HEK293 (cell line): ENCODE data around the gene DIP2A.
A peak's percentile ranks its signal among the peaks of the same experiment; 100 is the strongest.

Experiments
- CTCF ChIA-PET: fragments of 350-600 bp; formaldehyde crosslinking; extraction: SDS; loops from one replicate; lab custom pipeline; 2021; ENCODE audit warnings: antibody characterized with exemption; lab: Yijun Ruan, JAX
- POLR2A ChIA-PET: fragments of 300-600 bp; formaldehyde crosslinking; extraction: SDS; loops from one replicate; lab custom pipeline; 2020; ENCODE audit warnings: antibody characterized with exemption, inconsistent platforms; lab: Yijun Ruan, JAX
- H3K27ac ChIP-seq: fragments of 200-500 bp; sonication (Bioruptor generic); 2 replicates; pipeline ENCODE4 v1.5.1; 2014; ENCODE audit warnings: low read depth, low read length, control low read depth, inconsistent platforms; ENCODE audit errors: extremely low read depth
- H3K36me3 ChIP-seq, 2 experiments: fragments of 200-500 bp in 1 of 2; sonication (Bioruptor generic) in 1 of 2; 1 replicate in 1 of 2; 2 replicates in 1 of 2; pipeline ENCODE4 v1.5.1; 2014 to 2017; ENCODE audit warnings: inconsistent platforms in 2 of 2, low read length in 2 of 2; ENCODE audit not compliant: control insufficient read depth in 2 of 2, insufficient read depth in 1 of 2
- H3K4me1 ChIP-seq: fragments of 200-500 bp; sonication (Bioruptor generic); 2 replicates; pipeline ENCODE4 v1.5.1; 2014; ENCODE audit warnings: mild to moderate bottlenecking, low read length, inconsistent platforms; ENCODE audit not compliant: control insufficient read depth, insufficient read depth
- H3K4me3 ChIP-seq: 2 replicates; pipeline ENCODE4 v1.5.1; 2011; ENCODE audit warnings: low read depth, mild to moderate bottlenecking, control low read depth, low read length, moderate library complexity
- H3K9me3 ChIP-seq: fragments of 200-500 bp; sonication (Bioruptor generic); 2 replicates; pipeline ENCODE4 v1.5.1; 2014; ENCODE audit warnings: low read depth, low read length, inconsistent platforms; ENCODE audit not compliant: control insufficient read depth, insufficient read depth
- IKZF3 ChIP-seq: fragments of 450-650 bp; IDR thresholded peaks from 2 replicates; pipeline ENCODE4 v1.5.0; 2018; ENCODE audit warnings: missing biosample characterization, mild to moderate bottlenecking, missing genetic modification characterization, moderate library complexity
- OSR2 ChIP-seq: fragments of 450-650 bp; formaldehyde crosslinking; IDR thresholded peaks from 2 replicates; pipeline ENCODE4 v1.5.1; 2016; ENCODE audit warnings: missing biosample characterization, missing genetic modification characterization
- RBAK ChIP-seq: fragments of 450-650 bp; formaldehyde crosslinking; IDR thresholded peaks from 2 replicates; pipeline ENCODE4 v1.5.1; 2016; ENCODE audit warnings: missing biosample characterization, missing genetic modification characterization
- ZIC2 ChIP-seq: fragments of 450-650 bp; formaldehyde crosslinking; IDR thresholded peaks from 2 replicates; pipeline ENCODE4 v1.5.1; 2016; ENCODE audit warnings: missing biosample characterization, missing genetic modification characterization
- ZNF155 ChIP-seq: fragments of 450-650 bp; formaldehyde crosslinking; IDR thresholded peaks from 2 replicates; pipeline ENCODE4 v1.5.1; 2016; ENCODE audit warnings: missing biosample characterization, missing genetic modification characterization
- ZNF37A ChIP-seq: fragments of 450-650 bp; IDR thresholded peaks from 2 replicates; pipeline ENCODE4 v1.5.1; 2018; ENCODE audit warnings: missing biosample characterization, missing genetic modification characterization
- ZNF521 ChIP-seq: fragments of 450-650 bp; formaldehyde crosslinking; IDR thresholded peaks from 2 replicates; pipeline ENCODE4 v1.5.1; 2017; ENCODE audit warnings: missing biosample characterization, mild to moderate bottlenecking, missing genetic modification characterization
- ZNF529 ChIP-seq: fragments of 450-650 bp; formaldehyde crosslinking; IDR thresholded peaks from 2 replicates; pipeline ENCODE4 v1.5.1; 2017; ENCODE audit warnings: missing genetic modification characterization, missing biosample characterization; ENCODE audit not compliant: insufficient replicate concordance
- ZNF558 ChIP-seq: fragments of 450-650 bp; formaldehyde crosslinking; IDR thresholded peaks from 2 replicates; pipeline ENCODE4 v1.5.1; 2016; ENCODE audit warnings: missing biosample characterization, missing genetic modification characterization
- ZNF571 ChIP-seq: fragments of 450-650 bp; formaldehyde crosslinking; IDR thresholded peaks from 2 replicates; pipeline ENCODE4 v1.5.0; 2017; ENCODE audit warnings: missing biosample characterization, missing genetic modification characterization
- ZNF701 ChIP-seq: fragments of 450-650 bp; formaldehyde crosslinking; IDR thresholded peaks from 2 replicates; pipeline ENCODE4 v1.5.1; 2016; ENCODE audit warnings: missing biosample characterization, missing genetic modification characterization
- TF ChIP-seq, protein P1 (sequence below): fragments of 450-650 bp; formaldehyde crosslinking; IDR thresholded peaks from 2 replicates; pipeline ENCODE4 v1.5.1; 2016; ENCODE audit warnings: missing biosample characterization, missing genetic modification characterization, borderline replicate concordance
- TF ChIP-seq, protein P2 (sequence below): fragments of 450-650 bp; formaldehyde crosslinking; IDR thresholded peaks from 2 replicates; pipeline ENCODE4 v1.5.1; 2016; ENCODE audit warnings: missing biosample characterization, missing genetic modification characterization
- TF ChIP-seq, protein P3 (sequence below): fragments of 450-650 bp; formaldehyde crosslinking; IDR thresholded peaks from 2 replicates; pipeline ENCODE4 v1.5.1; 2017; ENCODE audit warnings: missing biosample characterization, missing genetic modification characterization

DIP2A gene

DNA sequence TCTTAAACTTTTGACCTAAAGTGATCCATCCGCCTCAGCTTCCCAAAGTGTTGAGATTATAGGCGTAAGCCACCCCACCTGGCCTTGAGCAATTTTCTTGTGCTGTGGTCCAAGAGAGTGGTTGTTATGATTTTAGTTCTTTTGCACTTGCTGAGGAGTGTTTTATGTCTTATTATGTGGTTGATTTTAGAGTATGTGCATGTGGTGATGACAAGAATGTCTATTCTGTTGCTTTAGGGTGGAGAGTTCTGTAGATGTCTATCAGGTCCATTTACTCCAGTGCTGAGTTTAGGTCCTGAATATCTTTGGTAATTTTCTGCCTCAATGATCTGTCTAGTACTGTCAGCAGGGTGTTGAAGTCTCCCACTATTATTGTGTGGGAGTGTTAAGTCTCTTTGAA, 157.4 kb downstream of the DIP2A start (continued):
- no peak for TF ChIP-seq ZNF37A (tag by site-specific recombination)
- TF ChIP-seq RBAK (tag by site-specific recombination) = no peak
- no peak for TF ChIP-seq ZNF155 (tag by site-specific recombination)
- TF ChIP-seq, all 188 proteins: peak for 0

DNA sequence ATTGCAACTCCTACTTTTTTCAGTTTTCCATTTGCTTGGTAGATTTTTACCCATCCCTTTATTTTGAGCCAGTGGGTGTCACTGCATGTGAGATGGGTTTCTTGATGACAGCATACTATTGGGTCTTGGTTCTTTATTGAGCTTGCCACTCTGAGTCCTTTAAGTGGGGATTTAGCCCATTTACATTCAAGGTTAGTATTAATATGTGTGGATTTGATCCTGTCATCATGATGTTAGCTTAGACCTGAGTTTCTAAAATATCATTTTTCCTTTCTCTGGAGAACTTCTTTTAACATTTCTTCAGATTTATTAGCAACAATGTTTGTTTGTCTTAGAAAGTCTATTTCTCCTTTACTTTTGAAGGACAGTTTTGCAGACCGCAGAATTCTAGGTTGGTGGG, 158.0 kb downstream of the DIP2A start:
- Histone ChIP-seq H3K4me3 (no peak overlapping the region), H3K4me1 (no peaks in the 10 kb centered on the region), H3K36me3 (no peaks in the 10 kb centered on the region), H3K27ac (no peak overlapping the region), H3K9me3 (no peaks in the 10 kb centered on the region)
- ChIA-PET CTCF (interaction anchor here (0.7 kb wide), 1 partner anchor 208 kb away, joined by 5 read pairs; no protein-coding TSS in a partner anchor), POLR2A (no interaction called here)
- TF ChIP-seq ZNF571 (tag by site-specific recombination) (no peak), ZNF558 (tag by site-specific recombination) (peak; percentile 97), ZNF701 (no peak), ZNF529 (tag by site-specific recombination) (peak; percentile 18)
- TF ChIP-seq, protein P1, sequence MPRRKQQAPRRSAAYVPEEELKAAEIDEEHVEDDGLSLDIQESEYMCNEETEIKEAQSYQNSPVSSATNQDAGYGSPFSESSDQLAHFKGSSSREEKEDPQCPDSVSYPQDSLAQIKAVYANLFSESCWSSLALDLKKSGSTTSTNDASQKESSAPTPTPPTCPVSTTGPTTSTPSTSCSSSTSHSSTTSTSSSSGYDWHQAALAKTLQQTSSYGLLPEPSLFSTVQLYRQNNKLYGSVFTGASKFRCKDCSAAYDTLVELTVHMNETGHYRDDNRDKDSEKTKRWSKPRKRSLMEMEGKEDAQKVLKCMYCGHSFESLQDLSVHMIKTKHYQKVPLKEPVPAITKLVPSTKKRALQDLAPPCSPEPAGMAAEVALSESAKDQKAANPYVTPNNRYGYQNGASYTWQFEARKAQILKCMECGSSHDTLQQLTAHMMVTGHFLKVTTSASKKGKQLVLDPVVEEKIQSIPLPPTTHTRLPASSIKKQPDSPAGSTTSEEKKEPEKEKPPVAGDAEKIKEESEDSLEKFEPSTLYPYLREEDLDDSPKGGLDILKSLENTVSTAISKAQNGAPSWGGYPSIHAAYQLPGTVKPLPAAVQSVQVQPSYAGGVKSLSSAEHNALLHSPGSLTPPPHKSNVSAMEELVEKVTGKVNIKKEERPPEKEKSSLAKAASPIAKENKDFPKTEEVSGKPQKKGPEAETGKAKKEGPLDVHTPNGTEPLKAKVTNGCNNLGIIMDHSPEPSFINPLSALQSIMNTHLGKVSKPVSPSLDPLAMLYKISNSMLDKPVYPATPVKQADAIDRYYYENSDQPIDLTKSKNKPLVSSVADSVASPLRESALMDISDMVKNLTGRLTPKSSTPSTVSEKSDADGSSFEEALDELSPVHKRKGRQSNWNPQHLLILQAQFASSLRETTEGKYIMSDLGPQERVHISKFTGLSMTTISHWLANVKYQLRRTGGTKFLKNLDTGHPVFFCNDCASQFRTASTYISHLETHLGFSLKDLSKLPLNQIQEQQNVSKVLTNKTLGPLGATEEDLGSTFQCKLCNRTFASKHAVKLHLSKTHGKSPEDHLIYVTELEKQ (tag by site-specific recombination) = no peak
- TF ChIP-seq, protein P2, sequence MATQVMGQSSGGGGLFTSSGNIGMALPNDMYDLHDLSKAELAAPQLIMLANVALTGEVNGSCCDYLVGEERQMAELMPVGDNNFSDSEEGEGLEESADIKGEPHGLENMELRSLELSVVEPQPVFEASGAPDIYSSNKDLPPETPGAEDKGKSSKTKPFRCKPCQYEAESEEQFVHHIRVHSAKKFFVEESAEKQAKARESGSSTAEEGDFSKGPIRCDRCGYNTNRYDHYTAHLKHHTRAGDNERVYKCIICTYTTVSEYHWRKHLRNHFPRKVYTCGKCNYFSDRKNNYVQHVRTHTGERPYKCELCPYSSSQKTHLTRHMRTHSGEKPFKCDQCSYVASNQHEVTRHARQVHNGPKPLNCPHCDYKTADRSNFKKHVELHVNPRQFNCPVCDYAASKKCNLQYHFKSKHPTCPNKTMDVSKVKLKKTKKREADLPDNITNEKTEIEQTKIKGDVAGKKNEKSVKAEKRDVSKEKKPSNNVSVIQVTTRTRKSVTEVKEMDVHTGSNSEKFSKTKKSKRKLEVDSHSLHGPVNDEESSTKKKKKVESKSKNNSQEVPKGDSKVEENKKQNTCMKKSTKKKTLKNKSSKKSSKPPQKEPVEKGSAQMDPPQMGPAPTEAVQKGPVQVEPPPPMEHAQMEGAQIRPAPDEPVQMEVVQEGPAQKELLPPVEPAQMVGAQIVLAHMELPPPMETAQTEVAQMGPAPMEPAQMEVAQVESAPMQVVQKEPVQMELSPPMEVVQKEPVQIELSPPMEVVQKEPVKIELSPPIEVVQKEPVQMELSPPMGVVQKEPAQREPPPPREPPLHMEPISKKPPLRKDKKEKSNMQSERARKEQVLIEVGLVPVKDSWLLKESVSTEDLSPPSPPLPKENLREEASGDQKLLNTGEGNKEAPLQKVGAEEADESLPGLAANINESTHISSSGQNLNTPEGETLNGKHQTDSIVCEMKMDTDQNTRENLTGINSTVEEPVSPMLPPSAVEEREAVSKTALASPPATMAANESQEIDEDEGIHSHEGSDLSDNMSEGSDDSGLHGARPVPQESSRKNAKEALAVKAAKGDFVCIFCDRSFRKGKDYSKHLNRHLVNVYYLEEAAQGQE = no peak

DNA sequence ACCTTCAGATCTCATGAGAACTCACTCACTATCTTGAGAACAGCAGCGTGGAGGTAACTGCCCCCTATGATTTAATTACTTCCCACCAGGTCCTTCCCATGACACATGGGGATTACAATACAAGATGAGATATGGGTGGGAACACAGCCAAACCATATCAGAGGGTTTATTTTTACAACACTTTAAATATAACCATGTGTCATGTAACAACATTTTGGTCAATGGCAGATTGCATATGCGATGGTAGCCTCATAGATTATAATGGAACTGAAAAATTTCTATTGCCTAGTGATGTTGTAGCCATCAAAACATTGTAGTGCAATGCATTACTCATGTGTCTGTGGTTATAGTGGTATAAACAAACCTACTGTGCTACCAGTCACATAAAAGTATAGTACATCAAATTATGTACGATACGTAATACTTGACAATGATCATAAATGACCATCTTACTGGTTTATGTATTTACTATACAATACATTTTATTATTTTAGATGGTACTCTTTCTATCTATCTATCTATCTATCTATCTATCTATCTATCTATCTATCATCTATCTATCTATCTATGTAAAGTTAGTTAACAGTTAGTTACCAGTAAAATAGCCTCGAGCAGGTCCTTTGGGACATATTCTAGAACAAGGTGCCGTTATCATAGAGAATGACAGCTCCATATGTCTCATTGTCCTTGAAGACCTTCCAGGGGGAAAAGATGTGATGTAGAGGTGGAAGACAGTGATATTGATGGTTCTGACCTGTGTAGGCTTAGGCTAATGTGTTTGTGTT, 158.8 kb downstream of the DIP2A start:
- CTCF ChIA-PET = interaction anchor here (0.6 to 0.9 kb wide), 3 partner anchors 11 to 89 kb away, joined by 3 to 5 read pairs (median 4); no protein-coding TSS in a partner anchor
- H3K4me3 ChIP-seq = no peak overlapping the region
- no peaks in the 10 kb centered on the region for H3K4me1 ChIP-seq
- TF ChIP-seq IKZF3 (0 out of 2 replicates have a peak, but pooled peaks have one; percentile 23), ZIC2 (tag by site-specific recombination) (0 out of 2 replicates have a peak, but pooled peaks have one; percentile 18), ZNF521 (tag by site-specific recombination) (no peak), OSR2 (tag by site-specific recombination) (peak; percentile 31; the same call in 1 of the 2 replicates)
- TF ChIP-seq, protein P3, sequence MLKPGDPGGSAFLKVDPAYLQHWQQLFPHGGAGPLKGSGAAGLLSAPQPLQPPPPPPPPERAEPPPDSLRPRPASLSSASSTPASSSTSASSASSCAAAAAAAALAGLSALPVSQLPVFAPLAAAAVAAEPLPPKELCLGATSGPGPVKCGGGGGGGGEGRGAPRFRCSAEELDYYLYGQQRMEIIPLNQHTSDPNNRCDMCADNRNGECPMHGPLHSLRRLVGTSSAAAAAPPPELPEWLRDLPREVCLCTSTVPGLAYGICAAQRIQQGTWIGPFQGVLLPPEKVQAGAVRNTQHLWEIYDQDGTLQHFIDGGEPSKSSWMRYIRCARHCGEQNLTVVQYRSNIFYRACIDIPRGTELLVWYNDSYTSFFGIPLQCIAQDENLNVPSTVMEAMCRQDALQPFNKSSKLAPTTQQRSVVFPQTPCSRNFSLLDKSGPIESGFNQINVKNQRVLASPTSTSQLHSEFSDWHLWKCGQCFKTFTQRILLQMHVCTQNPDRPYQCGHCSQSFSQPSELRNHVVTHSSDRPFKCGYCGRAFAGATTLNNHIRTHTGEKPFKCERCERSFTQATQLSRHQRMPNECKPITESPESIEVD = peak; percentile 32; the same call in 1 of the 2 replicates
- no peaks in the 10 kb centered on the region for H3K36me3 ChIP-seq
- no peaks in the 10 kb centered on the region for H3K9me3 ChIP-seq
- H3K27ac ChIP-seq = no peak overlapping the region
- POLR2A ChIA-PET = no interaction called here
